ENCODE results near the gene CCNA1.

- TF ChIP-seq EZH2phosphoT487 (IDR thresholded peaks at IDR 0.05; ENCODE audit: borderline replicate concordance) (no peak), CTCF (conservative IDR thresholded peaks at IDR 0.05; ENCODE audit: low read length) (no peak)
Observed at GRCh38 chr13:36385489-36385888, 46.8 kb upstream of the CCNA1 start.
